BE2C (cell line): ENCODE data around the gene BOD1.

ENCODE experiments used
- DNase-seq: peaks from one replicate; pipeline ENCODE4 v3.0.0-alpha.2; 2020
- H3K27me3 ChIP-seq: fragments of 250-450 bp; sonication (Bioruptor Pico); 2 replicates; pipeline ENCODE4 v1.5.1; 2020; ENCODE audit warnings: mild to moderate bottlenecking
- H3K36me3 ChIP-seq: fragments of 250-450 bp; sonication (Bioruptor Pico); 2 replicates; pipeline ENCODE4 v1.5.1; 2020; ENCODE audit warnings: mild to moderate bottlenecking
- H3K4me1 ChIP-seq: fragments of 250-450 bp; sonication (Bioruptor Pico); 2 replicates; pipeline ENCODE4 v1.5.1; 2020
- H3K4me3 ChIP-seq: 2 replicates; pipeline ENCODE4 v1.5.1; 2011; ENCODE audit warnings: low read depth, low read length
- H3K9me3 ChIP-seq: fragments of 250-450 bp; sonication (Bioruptor Pico); 2 replicates; pipeline ENCODE4 v1.5.1; 2020
- CTCF ChIP-seq: IDR thresholded peaks from 2 replicates; pipeline ENCODE4 v1.5.1; 2012; ENCODE audit warnings: mild to moderate bottlenecking, low read depth, low read length

Gene BOD1

DNA sequence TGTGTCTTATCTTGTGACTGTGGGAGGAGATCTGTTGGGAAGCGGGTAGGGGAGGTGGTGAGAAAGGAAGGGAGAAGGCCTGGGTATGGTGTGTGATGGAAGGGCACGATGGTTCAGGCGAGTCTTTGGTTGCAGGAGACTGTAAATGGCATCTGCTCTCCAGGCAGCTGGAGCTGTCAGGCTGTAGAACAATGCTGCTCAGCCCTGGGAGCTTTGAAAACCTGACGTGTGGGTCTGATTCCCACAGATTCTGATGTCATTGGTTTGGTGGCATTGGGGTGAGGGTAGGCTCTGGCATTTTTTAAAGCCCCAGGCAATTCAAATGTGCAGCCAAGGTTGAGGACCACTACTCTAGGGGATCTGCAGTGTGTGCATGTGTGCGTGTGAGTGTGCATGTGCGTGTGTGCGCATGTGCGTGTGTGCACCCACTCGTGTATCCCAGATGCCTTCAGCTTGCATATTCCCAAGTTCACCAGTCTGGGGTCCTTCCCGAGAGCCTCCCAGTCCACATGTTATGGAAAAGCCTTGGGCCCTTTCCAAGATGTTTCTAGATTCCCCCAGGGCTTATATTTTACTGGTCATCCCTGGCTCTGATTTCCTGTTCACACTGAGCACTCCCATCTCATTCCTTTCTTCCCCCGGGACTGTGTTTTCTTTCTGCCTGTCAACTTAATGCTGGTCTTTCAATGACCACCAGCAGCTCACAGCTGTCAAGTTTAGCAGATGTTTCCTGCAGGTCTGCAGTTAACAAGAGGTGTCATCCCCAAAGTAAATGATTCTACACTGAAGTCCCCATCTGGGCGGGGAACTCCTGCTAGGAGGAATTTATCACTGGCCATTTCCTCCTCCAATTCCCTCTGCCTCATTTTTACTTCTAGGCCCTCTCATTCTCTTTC is 34.0 kb downstream of the BOD1 start:
- Histone ChIP-seq H3K36me3 (no peaks in the 10 kb centered on the region), H3K4me3 (no peak overlapping the region), H3K9me3 (no peaks in the 10 kb centered on the region; the same call in 1 of the 2 replicates), H3K27me3 (no peaks in the 10 kb centered on the region), H3K4me1 (no peaks in the 10 kb centered on the region)
- no peak for TF ChIP-seq CTCF
- no peak for DNase-seq

DNA sequence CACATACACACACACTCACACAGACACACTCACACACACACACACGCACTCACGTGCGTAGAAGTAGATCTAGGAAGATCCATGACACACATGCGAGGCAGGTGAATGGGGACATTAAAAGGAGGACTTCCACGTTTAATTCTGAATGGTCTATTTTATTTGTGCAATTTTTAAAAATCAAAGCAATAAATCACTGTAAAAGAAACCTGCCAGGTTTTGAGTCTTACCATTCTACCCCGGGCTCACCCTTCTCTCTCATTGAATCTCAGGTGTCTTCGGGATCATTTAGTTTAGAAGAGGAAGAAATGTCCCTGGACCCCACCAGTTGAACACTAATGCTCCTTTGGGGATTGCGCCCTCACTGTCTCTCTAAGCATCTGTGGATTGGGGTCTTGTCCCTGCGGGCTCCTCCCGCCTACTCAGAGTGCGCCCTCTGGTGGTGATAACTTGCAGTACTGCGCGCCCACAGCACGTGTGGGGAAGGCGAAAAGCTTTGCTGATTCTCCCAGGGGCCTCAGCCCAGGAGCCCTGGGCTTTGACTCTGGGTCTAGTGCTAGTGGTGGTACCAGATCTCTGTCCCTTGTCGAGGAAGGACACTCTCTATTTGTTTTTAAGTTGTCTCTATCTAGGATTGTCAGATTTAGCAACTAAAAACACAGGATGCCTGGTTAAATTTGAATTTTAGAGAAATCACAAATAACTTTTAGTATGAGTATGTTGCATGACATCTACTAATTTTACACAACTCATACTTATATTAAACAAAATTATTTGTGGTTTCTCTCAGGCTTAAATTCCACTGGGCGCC is 34.8 kb downstream of the BOD1 start:
- DNase-seq: peak; percentile 80
- Histone ChIP-seq H3K9me3 (no peaks in the 10 kb centered on the region; the same call in 1 of the 2 replicates), H3K4me1 (no peaks in the 10 kb centered on the region), H3K4me3 (no peak overlapping the region), H3K27me3 (no peaks in the 10 kb centered on the region), H3K36me3 (no peaks in the 10 kb centered on the region)
- peak; percentile 95 for TF ChIP-seq CTCF

GRCh38 chr5:173578947-173579615 is 37.4 kb downstream of the BOD1 start:
- Histone ChIP-seq H3K27me3 (no peaks in the 10 kb centered on the region; the same call in 1 of the 2 replicates), H3K4me3 (no peak overlapping the region), H3K36me3 (no peaks in the 10 kb centered on the region), H3K9me3 (no peaks in the 10 kb centered on the region; the same call in 1 of the 2 replicates), H3K4me1 (no peaks in the 10 kb centered on the region)
- TF ChIP-seq CTCF: no peak
- no peak for DNase-seq

DNA sequence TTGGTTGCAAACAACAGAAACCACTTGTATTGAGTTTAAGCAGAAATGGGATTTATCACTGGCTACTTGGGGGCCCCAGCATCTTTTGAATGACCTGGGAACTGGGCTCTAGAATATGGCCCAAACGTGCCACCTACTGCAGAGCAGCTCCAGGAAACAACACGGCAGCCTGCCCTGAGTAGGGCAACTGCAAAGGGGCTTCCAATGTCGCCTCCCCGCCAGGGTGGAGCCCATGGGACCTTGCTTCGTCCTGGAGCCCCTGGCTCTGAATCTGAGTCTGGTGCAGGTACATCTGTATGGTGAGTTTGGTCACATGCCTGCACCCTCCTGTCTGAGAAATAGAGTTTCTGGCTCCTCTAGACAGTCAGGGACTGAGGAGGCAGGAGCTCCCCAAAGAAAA is 38.6 kb downstream of the BOD1 start:
- H3K36me3 ChIP-seq: no peaks in the 10 kb centered on the region
- DNase-seq: no peak

GRCh38 chr5:173577166-173577565 is 39.3 kb downstream of the BOD1 start:
- H3K9me3 ChIP-seq: no peaks in the 10 kb centered on the region; the same call in 1 of the 2 replicates
- TF ChIP-seq CTCF: no peak

More for the DNA sequence above, 38.6 kb downstream of the BOD1 start:
- H3K4me1 ChIP-seq: no peaks in the 10 kb centered on the region
- H3K9me3 ChIP-seq: no peaks in the 10 kb centered on the region; the same call in 1 of the 2 replicates
- no peak for TF ChIP-seq CTCF
- no peak overlapping the region for H3K4me3 ChIP-seq
- peaks cover 4% of the 10 kb centered on the region for H3K27me3 ChIP-seq

More at GRCh38 chr5:173577166-173577565, 39.3 kb downstream of the BOD1 start:
- no peaks in the 10 kb centered on the region for H3K36me3 ChIP-seq
- H3K27me3 ChIP-seq: peaks cover 6% of the 10 kb centered on the region
- no peak overlapping the region for H3K4me3 ChIP-seq
- no peak for DNase-seq
- no peaks in the 10 kb centered on the region for H3K4me1 ChIP-seq
